GM18505 (cell line): ENCODE measurements around the gene RTP5.

ENCODE experiments used
- ATAC-seq: cut with Tn5 transposase; IDR thresholded peaks from one replicate; pipeline ENCODE4 v1.9.1; 2021; ENCODE audit not compliant: unreplicated experiment
- POLR2A ChIP-seq: IDR thresholded peaks from 4 replicates; pipeline ENCODE4 v1.6.1; 2011; ENCODE audit warnings: borderline replicate concordance; ENCODE audit not compliant: insufficient read depth, insufficient read length; ENCODE audit errors: extremely low read depth

Gene RTP5

GRCh38 chr2:241836292-241836691, 33.2 kb upstream of the RTP5 start:
- ATAC-seq: no peak
- TF ChIP-seq POLR2A: no peak

DNA sequence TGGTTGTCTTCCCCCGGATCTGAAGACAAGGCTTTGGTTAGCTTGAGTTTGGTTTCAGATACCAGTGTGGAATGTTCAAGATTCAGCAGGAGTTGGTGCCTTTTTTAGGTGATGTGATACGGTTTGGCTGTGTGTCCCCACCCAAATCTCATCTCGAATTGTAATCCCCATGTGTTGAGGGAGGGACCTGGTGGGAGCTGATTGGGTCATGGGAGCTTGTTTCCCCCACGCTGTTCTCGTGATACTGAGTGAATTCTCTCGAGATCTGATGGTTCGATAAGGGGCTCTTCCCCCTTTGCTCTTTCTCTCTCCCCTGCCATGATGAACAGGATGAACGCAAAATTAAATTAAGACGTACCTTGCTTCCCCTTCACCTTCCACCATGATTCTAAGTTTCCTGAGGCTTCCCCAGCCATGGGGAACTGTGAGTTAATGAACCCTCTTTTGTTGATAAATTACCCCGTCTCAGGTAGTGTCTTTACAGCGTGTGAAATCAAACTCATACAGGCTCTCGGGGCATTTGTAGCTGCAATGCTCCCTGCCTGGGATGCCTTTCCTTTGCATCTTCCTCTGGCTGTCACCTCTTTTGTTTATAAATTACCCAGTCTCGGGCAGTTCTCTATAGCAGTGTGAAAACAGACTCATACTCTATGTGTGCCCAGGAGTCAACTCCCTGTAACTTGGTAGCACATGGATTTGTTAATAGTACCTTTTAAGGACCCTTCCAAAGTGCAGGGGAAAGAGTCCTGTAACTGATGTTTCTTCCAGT, 32.1 kb upstream of the RTP5 start:
- TF ChIP-seq POLR2A: no peak
- no peak for ATAC-seq

GRCh38 chr2:241841181-241842066, 28.1 kb upstream of the RTP5 start:
- ATAC-seq: no peak
- no peak for TF ChIP-seq POLR2A

- TF ChIP-seq POLR2A: no peak
- ATAC-seq: no peak
These were observed 27.5 kb upstream of the RTP5 start for GRCh38 chr2:241842067-241842415.

GRCh38 chr2:241842620-241843211, 26.8 kb upstream of the RTP5 start:
- no peak for TF ChIP-seq POLR2A
- ATAC-seq: no peak

DNA sequence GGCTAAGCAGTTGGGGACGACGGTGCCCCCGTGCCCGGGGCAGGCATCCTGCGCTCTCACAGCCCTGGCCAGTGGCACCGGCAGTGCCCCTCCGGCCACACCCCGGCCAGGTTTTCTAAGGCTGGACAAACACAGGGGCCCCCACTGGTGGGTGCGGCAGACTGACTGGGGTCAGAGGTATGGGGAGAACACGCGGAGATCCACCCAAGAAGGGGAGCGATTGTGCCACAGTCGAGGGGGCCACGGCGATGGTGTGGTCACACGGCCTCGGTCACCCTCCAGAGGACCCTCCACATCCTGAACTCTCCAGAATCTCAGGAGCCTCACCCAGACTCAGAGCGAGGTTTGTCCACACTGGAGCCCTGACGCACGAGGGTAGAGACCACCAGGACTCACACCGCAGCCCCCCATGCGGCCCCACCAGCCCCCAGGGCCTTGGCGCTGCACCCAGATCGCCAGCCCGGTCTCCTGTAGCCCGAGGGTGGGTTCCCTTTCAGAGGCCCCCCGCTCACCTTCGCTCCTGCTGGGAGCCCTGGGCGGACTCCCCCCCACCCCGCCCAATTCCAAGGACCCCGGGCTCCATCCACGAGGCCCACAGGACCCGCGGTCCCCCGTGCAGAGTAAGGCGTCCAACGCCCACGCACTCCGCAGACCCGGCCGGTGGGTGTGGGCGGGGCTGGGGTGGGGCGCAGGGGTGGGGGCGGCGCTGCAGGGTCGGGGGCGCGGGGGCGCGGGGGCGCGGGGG, 26.0 kb upstream of the RTP5 start:
- no peak for TF ChIP-seq POLR2A
- no peak for ATAC-seq

DNA sequence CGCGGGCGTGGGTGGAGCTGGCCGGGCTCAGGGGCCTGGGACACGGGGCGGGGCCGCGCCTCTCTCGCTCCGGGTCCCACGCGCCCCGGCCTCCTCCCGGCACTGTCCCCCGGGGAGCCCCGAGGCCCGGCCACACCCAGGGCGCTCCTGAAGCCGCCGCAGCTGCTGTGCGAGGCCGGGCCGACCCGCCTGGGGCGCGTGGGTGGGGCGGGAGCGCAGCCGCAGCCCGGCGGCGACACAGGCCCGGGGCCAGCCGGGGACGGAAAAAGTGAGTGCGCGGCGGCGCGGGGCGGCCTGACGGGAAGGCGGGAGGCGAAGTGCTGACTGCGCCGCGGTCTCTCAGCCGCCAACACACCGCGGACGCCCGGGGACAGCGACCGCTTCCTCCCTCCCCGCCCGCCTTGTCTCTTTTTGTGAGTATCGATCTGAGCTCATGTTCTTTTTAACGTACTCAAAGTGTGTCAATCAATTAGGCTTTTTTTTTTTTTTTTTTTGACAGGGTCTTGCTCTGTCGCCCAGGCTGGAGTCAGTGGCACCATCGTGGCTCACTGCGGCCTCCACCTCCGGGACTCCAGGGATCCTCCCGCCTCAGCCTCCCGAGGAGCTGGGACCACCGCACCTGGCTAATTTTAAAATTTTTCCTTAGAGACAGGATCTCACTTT, 25.3 kb upstream of the RTP5 start:
- peak; percentile 69 for ATAC-seq

DNA sequence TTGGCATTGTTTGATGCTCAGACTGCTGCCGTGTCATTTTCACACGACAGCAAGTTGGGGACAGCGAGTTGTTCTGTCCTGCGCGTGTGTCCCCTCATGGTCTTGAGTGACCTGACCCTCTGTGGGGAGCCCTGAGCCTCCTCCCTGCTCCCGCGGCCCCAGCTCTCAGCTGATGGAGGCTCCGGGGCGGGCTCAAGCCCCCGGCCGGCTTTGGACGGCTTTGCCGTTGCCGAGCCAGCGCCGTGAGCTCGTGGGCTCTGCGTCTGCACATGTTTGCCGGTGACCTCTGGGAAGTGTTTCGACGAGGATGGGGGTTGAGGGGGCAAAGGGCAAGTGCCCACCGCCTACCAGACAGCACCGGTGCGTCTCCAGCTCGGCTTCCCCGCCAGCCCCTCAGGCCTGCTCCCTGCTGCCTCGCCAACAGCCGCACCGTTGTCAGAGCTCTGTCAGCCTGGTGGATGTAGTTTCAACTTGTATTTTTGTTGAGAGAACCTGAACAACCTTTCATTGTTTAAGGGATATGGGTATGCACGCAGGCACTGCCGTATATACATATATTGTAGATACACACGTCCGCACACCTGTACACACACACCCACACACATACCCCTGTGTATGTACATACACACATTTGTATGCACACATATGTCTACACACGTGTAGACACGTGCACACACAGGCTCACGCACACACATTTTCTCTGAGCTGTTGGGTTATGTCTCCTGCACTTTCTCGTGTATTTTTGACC, 24.5 kb upstream of the RTP5 start:
- ATAC-seq: no peak
- no peak for TF ChIP-seq POLR2A

More for the DNA sequence above, 25.3 kb upstream of the RTP5 start:
- TF ChIP-seq POLR2A: peak; percentile 46

DNA sequence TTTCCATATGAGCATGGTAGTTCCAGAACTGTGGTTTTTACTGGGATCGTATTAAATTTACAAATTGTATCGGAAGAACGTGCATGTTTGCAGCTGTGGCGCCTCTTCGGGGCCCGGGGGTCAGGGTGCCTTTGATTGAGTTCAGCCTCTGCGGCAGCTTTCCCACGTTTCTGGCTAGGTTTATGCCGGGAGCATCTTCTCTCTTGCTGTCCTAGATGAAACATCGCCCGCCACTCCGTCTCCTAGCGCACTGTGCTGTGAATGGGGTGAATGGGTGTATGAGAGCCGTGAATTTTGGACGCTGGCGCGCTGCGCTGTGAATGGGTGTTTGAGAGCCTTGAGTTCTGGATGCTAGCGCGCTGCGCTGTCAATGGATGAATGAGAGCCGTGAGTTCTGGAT, 23.1 kb upstream of the RTP5 start:
- ATAC-seq: no peak
- no peak for TF ChIP-seq POLR2A

DNA sequence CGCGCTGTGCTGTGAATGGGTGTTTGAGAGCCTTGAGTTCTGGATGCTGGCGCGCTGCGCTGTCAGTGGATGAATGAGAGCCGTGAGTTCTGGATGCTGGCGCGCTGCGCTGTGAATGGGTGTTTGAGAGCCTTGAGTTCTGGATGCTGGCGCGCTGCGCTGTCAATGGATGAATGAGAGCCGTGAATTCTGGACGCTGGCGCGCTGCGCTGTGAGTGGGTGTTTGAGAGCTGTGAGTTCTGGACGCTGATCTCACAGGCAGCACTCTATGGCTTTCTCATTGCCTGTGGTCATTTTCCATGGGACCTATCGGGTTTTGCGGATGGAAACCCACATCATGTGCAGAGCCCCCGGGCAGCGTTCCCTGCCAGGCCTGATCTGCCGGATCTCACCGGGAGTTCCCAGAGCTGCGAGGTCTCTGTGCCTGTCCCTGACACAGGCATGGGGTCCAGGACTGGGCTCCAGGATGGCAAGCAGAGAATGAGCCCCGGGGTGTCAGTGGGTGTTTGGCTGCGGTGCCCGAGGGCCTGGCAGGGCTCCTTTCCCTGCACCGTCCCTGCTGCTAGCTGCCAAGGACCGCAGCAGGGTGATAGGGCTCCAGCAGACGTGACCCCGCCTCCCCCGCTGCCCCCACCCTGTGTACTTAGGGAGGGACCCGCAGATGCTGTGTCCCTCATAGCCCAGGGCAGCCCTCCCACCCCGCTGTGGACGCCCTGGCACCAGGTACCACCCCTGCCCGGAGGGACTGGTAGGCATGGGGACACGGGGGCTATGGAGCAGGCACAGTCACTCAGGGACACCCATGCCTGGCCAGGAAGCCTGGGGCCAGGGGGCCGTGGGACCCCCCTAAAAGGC, 20.5 kb upstream of the RTP5 start:
- no peak for ATAC-seq
- no peak for TF ChIP-seq POLR2A
